ENCODE data around the gene TTLL12. TPM values are rescaled to one million over a fixed set of nuclear protein-coding genes. Genes with fewer than 3 reads are reported as not detected.

TTLL12 gene
- total RNA-seq, 1 donor from 2014 or later: 13.0 TPM

- Histone ChIP-seq H3K9ac (ENCODE audit: low read depth in 1 of 3, low read length in 3 of 3) (no peak overlapping the region), H3K36me3 (ENCODE audit: control insufficient read depth in 3 of 3, insufficient read depth in 3 of 3, low read length in 3 of 3) (no peaks in the 10 kb centered on the region), H3K27ac (ENCODE audit: low read depth, low read length) (no peak overlapping the region), H3K4me3 (ENCODE audit: low read length in 3 of 3) (no peak overlapping the region), H3K27me3 (ENCODE audit: control insufficient read depth in 3 of 3, insufficient read depth in 3 of 3, low read length in 3 of 3) (peaks cover 34 to 43% (median 43%) of the 10 kb centered on the region in 3 donors), H3K4me1 (ENCODE audit: control insufficient read depth in 3 of 3, insufficient read depth in 3 of 3, low read length in 3 of 3) (peaks cover 0 to 4% (median 0%) of the 10 kb centered on the region in 3 donors), H3K9me3 (ENCODE audit: control insufficient read depth in 3 of 3, low read length in 3 of 3) (no peaks in the 10 kb centered on the region)
Observed at GRCh38 chr22:43200555-43200954, 13.6 kb upstream of the TTLL12 start.

GRCh38 chr22:43200031-43200430 lies 13.1 kb upstream of the TTLL12 start:
- Histone ChIP-seq H3K27me3 (ENCODE audit: control insufficient read depth in 3 of 3, insufficient read depth in 3 of 3, low read length in 3 of 3) (peaks cover 34 to 43% (median 39%) of the 10 kb centered on the region in 3 donors), H3K4me3 (ENCODE audit: low read length in 3 of 3) (no peak overlapping the region), H3K9ac (ENCODE audit: low read depth in 1 of 3, low read length in 3 of 3) (no peak overlapping the region), H3K9me3 (ENCODE audit: control insufficient read depth in 3 of 3, low read length in 3 of 3) (no peaks in the 10 kb centered on the region), H3K4me1 (ENCODE audit: control insufficient read depth in 3 of 3, insufficient read depth in 3 of 3, low read length in 3 of 3) (peaks cover 0 to 4% (median 0%) of the 10 kb centered on the region in 3 donors), H3K36me3 (ENCODE audit: control insufficient read depth in 3 of 3, insufficient read depth in 3 of 3, low read length in 3 of 3) (no peaks in the 10 kb centered on the region), H3K27ac (ENCODE audit: low read depth, low read length) (no peak overlapping the region)

GRCh38 chr22:43199541-43199940 lies 12.6 kb upstream of the TTLL12 start:
- H3K4me1 ChIP-seq (ENCODE audit: control insufficient read depth in 3 of 3, insufficient read depth in 3 of 3, low read length in 3 of 3): peaks cover 0 to 4% (median 0%) of the 10 kb centered on the region in 3 donors
- H3K9me3 ChIP-seq (ENCODE audit: control insufficient read depth in 3 of 3, low read length in 3 of 3): no peaks in the 10 kb centered on the region
- H3K36me3 ChIP-seq (ENCODE audit: control insufficient read depth in 3 of 3, insufficient read depth in 3 of 3, low read length in 3 of 3): no peaks in the 10 kb centered on the region
- no peak overlapping the region for H3K9ac ChIP-seq (ENCODE audit: low read depth in 1 of 3, low read length in 3 of 3)
- peaks cover 34 to 45% (median 39%) of the 10 kb centered on the region in 3 donors for H3K27me3 ChIP-seq (ENCODE audit: control insufficient read depth in 3 of 3, insufficient read depth in 3 of 3, low read length in 3 of 3)
- no peak overlapping the region for H3K27ac ChIP-seq (ENCODE audit: low read depth, low read length)
- no peak overlapping the region for H3K4me3 ChIP-seq (ENCODE audit: low read length in 3 of 3)

- Histone ChIP-seq H3K36me3 (ENCODE audit: control insufficient read depth in 3 of 3, insufficient read depth in 3 of 3, low read length in 3 of 3) (no peaks in the 10 kb centered on the region), H3K27ac (ENCODE audit: low read depth, low read length) (no peak overlapping the region), H3K4me1 (ENCODE audit: control insufficient read depth in 3 of 3, insufficient read depth in 3 of 3, low read length in 3 of 3) (peaks cover 0 to 4% (median 0%) of the 10 kb centered on the region in 3 donors), H3K9me3 (ENCODE audit: control insufficient read depth in 3 of 3, low read length in 3 of 3) (no peaks in the 10 kb centered on the region), H3K9ac (ENCODE audit: low read depth in 1 of 3, low read length in 3 of 3) (no peak overlapping the region), H3K4me3 (ENCODE audit: low read length in 3 of 3) (no peak overlapping the region), H3K27me3 (ENCODE audit: control insufficient read depth in 3 of 3, insufficient read depth in 3 of 3, low read length in 3 of 3) (peaks cover 34 to 44% (median 39%) of the 10 kb centered on the region in 3 donors)
Observed at GRCh38 chr22:43198936-43199335, 12.0 kb upstream of the TTLL12 start.

- H3K4me1 ChIP-seq (ENCODE audit: control insufficient read depth in 3 of 3, insufficient read depth in 3 of 3, low read length in 3 of 3): peaks cover 0 to 4% (median 0%) of the 10 kb centered on the region in 3 donors
- H3K36me3 ChIP-seq (ENCODE audit: control insufficient read depth in 3 of 3, insufficient read depth in 3 of 3, low read length in 3 of 3): no peaks in the 10 kb centered on the region
- no peaks in the 10 kb centered on the region for H3K9me3 ChIP-seq (ENCODE audit: control insufficient read depth in 3 of 3, low read length in 3 of 3)
- H3K4me3 ChIP-seq (ENCODE audit: low read length in 3 of 3): no peak overlapping the region
- no peak overlapping the region for H3K27ac ChIP-seq (ENCODE audit: low read depth, low read length)
- peaks cover 34 to 39% (median 38%) of the 10 kb centered on the region in 3 donors for H3K27me3 ChIP-seq (ENCODE audit: control insufficient read depth in 3 of 3, insufficient read depth in 3 of 3, low read length in 3 of 3)
- H3K9ac ChIP-seq (ENCODE audit: low read depth in 1 of 3, low read length in 3 of 3): no peak overlapping the region
Observed at GRCh38 chr22:43198126-43198525, 11.2 kb upstream of the TTLL12 start.

GRCh38 chr22:43197271-43197941 lies 10.5 kb upstream of the TTLL12 start:
- Histone ChIP-seq H3K27me3 (ENCODE audit: control insufficient read depth in 3 of 3, insufficient read depth in 3 of 3, low read length in 3 of 3) (peaks cover 32 to 39% (median 34%) of the 10 kb centered on the region in 3 donors), H3K27ac (ENCODE audit: low read depth, low read length) (no peak overlapping the region), H3K36me3 (ENCODE audit: control insufficient read depth in 3 of 3, insufficient read depth in 3 of 3, low read length in 3 of 3) (no peaks in the 10 kb centered on the region), H3K4me1 (ENCODE audit: control insufficient read depth in 3 of 3, insufficient read depth in 3 of 3, low read length in 3 of 3) (peaks cover 0 to 4% (median 0%) of the 10 kb centered on the region in 3 donors), H3K9ac (ENCODE audit: low read depth in 1 of 3, low read length in 3 of 3) (no peak overlapping the region), H3K4me3 (ENCODE audit: low read length in 3 of 3) (no peak overlapping the region), H3K9me3 (ENCODE audit: control insufficient read depth in 3 of 3, low read length in 3 of 3) (no peaks in the 10 kb centered on the region)

- H3K4me3 ChIP-seq (ENCODE audit: low read length in 3 of 3): no peak overlapping the region
- no peaks in the 10 kb centered on the region for H3K9me3 ChIP-seq (ENCODE audit: control insufficient read depth in 3 of 3, low read length in 3 of 3)
- H3K36me3 ChIP-seq (ENCODE audit: control insufficient read depth in 3 of 3, insufficient read depth in 3 of 3, low read length in 3 of 3): no peaks in the 10 kb centered on the region
- no peak overlapping the region for H3K27ac ChIP-seq (ENCODE audit: low read depth, low read length)
- H3K9ac ChIP-seq (ENCODE audit: low read depth in 1 of 3, low read length in 3 of 3): no peak overlapping the region
- H3K4me1 ChIP-seq (ENCODE audit: control insufficient read depth in 3 of 3, insufficient read depth in 3 of 3, low read length in 3 of 3): peaks cover 0 to 6% (median 3%) of the 10 kb centered on the region in 3 donors
- peaks cover 2 to 3% (median 2%) of the 10 kb centered on the region in 3 donors for H3K27me3 ChIP-seq (ENCODE audit: control insufficient read depth in 3 of 3, insufficient read depth in 3 of 3, low read length in 3 of 3)
Observed at GRCh38 chr22:43191831-43192230, 4.9 kb upstream of the TTLL12 start.

- H3K9me3 ChIP-seq (ENCODE audit: control insufficient read depth in 3 of 3, low read length in 3 of 3): no peaks in the 10 kb centered on the region
- no peaks in the 10 kb centered on the region for H3K36me3 ChIP-seq (ENCODE audit: control insufficient read depth in 3 of 3, insufficient read depth in 3 of 3, low read length in 3 of 3)
- H3K4me3 ChIP-seq (ENCODE audit: low read length in 3 of 3): no peak overlapping the region
- H3K27me3 ChIP-seq (ENCODE audit: control insufficient read depth in 3 of 3, insufficient read depth in 3 of 3, low read length in 3 of 3): no peaks in the 10 kb centered on the region
- H3K4me1 ChIP-seq (ENCODE audit: control insufficient read depth in 3 of 3, insufficient read depth in 3 of 3, low read length in 3 of 3): peaks cover 12 to 20% (median 15%) of the 10 kb centered on the region in 3 donors
- H3K9ac ChIP-seq (ENCODE audit: low read depth in 1 of 3, low read length in 3 of 3): no peak overlapping the region
- H3K27ac ChIP-seq (ENCODE audit: low read depth, low read length): no peak overlapping the region
Observed at GRCh38 chr22:43188829-43189545, 2.1 kb upstream of the TTLL12 start.

GRCh38 chr22:43187171-43188099 lies 501 bp upstream of the TTLL12 start:
- H3K27ac ChIP-seq (ENCODE audit: low read depth, low read length): peak overlapping the region; percentile 88
- H3K4me3 ChIP-seq (ENCODE audit: low read length in 3 of 3): peak overlapping the region; percentile 71 to 85 (median 78)
- H3K36me3 ChIP-seq (ENCODE audit: control insufficient read depth in 3 of 3, insufficient read depth in 3 of 3, low read length in 3 of 3): peaks cover 0 to 5% (median 0%) of the 10 kb centered on the region in 3 donors
- H3K27me3 ChIP-seq (ENCODE audit: control insufficient read depth in 3 of 3, insufficient read depth in 3 of 3, low read length in 3 of 3): no peaks in the 10 kb centered on the region
- no peaks in the 10 kb centered on the region for H3K9me3 ChIP-seq (ENCODE audit: control insufficient read depth in 3 of 3, low read length in 3 of 3)
- peak overlapping the region; percentile 77 to 79 (median 79) for H3K9ac ChIP-seq (ENCODE audit: low read depth in 1 of 3, low read length in 3 of 3)
- H3K4me1 ChIP-seq (ENCODE audit: control insufficient read depth in 3 of 3, insufficient read depth in 3 of 3, low read length in 3 of 3): peaks cover 12 to 20% (median 15%) of the 10 kb centered on the region in 3 donors
